Fibroblast of upper back skin (primary cell): Measurements from ENCODE around the gene PRKCA.
A peak's percentile ranks its signal among the peaks of the same experiment; 100 is the strongest.

Experiments
- DNase-seq: peaks from one replicate; pipeline ENCODE4 v3.0.0-alpha.2; 2013

The PRKCA gene

DNA sequence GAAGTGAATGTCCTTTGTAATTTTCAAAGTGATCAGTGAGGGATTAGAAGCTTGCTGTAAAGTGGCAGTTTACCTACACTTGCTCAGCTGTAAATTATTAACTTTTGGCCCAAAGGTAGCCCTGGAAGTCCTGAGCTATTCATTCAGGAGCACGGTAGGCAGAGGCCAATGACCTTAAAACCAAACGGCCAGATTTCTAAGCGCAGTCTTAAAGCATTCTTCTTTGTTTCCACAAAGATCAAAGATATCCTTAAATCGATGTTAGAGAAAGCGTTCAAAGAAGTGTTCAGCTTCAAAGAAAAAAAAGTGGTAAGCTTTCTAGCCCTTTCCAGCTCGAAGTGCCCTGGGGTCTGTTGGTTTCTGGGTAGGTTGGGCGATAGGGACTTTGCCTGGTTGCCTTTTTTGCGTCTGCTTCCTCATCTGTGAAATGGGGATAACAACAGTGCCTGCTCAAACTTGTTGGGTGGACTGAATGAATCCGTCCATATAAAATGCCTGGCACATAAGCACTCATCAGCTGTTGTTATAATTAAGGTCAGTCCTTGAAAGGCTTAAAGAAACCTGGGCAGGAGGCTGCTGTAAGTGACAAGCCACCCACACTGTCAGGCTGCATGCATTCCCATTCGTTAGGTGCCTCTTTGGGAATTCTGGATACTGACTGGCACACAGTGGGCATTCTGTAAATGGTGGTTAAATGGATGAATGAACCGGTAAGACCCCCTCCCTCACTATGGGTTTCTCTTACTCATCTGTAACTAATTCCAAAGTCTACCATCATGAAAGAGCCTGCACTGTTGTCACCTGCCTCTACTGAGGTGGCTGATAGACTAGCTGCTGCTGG is 113.2 kb downstream of the PRKCA start:
- DNase-seq: no peak

GRCh38 chr17:66416207-66416940 is 114.0 kb downstream of the PRKCA start:
- no peak for DNase-seq

GRCh38 chr17:66417300-66417719 is 114.9 kb downstream of the PRKCA start:
- no peak for DNase-seq

- peak; percentile 36 for DNase-seq
Measured at GRCh38 chr17:66420961-66421371, 118.6 kb downstream of the PRKCA start.

- DNase-seq: peak; percentile 56
Measured at GRCh38 chr17:66422186-66422585, 119.8 kb downstream of the PRKCA start.

DNA sequence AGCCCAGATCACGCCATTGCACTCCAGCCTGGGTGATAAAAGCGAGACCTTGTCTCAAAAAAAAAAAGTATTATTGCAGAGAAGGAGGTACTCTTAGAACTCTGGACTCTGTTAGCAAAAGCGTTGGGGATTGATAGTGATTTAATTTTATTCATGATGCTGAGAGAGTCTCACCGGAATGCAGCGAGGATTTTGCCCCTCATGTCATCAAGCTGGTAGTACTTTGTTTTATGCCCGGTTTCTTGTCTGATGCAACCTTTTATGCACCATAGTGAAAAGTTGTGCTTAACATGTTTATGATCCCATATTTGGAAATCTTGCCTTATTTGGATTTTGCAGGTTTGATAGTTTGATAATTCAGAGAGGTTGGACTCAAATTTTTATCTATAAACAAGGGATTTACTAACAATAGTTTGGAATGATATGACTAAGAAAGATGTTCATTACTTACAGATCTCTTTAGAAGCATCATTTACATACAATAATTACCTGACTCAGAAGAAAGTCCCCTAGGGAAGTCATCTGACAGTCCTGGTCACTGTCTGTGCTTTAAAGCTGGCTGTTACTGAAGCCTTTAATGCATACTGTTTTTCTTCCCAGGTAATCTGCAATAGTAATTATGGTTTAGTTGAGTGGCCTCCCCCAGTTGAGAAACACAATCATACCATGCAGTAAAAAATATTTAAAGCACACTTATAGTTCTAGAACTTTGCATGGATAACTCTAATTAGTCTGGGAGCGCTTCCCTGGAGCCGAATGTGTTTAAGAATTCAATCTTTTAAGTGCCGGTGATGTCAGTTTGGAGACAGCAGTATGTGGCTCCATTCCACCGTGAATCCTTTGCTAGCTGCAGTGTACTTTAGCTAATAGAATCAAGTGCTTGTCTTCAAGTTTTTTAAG is 120.9 kb downstream of the PRKCA start:
- peak; percentile 63 for DNase-seq

GRCh38 chr17:66425756-66426396 is 123.5 kb downstream of the PRKCA start:
- no peak for DNase-seq

- peak; percentile 24 for DNase-seq
Measured at GRCh38 chr17:66426397-66427033, 124.1 kb downstream of the PRKCA start.

DNA sequence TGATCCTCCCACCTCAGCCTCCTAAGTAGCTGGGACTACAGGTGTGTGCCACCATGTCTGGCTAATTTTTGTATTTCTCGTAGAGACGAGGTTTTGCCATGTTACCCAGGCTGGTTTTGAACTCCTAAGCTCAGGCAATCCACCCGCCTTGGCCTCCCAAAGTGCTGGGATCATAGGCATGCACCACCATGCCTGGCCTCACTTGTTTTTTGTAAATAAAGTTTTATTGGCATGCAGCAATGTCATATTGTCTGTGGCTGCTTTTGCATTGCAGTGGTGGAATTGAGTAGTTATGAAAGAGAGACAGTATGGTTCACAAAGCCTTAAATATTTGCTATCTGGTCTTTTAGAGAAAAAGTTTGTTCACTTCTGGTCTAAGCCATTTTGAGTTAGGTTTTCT is 124.7 kb downstream of the PRKCA start:
- no peak for DNase-seq

DNA sequence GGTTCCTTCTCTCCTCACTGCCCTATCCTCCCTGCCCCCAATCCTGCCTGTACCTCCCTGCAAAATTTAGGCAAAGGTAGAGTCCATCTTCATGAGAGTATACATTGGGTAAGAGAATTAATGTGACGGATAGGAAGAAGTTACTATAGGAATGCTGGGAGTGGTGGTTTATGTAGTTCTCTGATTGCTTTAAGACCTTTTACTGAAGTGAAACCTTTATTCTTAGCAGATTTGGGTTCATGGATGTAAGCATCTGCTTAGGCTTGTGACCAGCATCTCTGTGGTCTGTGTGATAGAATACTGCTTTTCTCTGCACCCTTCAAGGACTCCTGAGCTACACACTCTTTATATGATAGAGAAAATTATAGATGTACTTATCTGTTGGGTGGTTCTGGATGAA is 127.3 kb downstream of the PRKCA start:
- no peak for DNase-seq

- peak; percentile 36 for DNase-seq
Measured at GRCh38 chr17:66430846-66431795, 128.7 kb downstream of the PRKCA start.

- DNase-seq: peak; percentile 89
Measured at GRCh38 chr17:66431910-66432309, 129.5 kb downstream of the PRKCA start.

DNA sequence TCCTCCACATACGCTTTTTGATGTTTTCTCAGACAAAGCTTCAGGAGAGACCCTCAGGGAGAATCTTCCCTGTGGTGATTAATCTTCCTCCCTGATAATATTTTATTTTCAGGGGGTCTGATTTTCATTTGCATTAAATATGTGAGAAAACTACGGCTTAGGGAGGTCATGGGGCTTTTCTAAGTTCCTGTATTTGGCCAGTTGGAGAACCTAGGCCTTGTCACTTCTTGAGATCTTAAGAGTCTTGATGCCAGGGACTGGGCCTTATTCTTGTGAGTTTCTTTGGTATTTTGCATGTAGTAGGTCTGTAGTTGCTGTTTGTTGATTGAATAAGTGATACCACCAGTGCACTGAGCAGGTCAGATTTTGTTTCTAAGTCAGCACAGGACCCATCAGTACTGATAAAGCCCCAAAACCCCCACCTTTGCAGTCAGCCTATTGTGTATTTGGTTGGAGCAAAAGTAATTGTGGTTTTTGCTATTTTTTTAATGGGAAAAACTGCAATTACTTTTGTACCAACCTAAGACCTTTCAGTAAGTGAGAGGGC is 130.1 kb downstream of the PRKCA start:
- no peak for DNase-seq

DNA sequence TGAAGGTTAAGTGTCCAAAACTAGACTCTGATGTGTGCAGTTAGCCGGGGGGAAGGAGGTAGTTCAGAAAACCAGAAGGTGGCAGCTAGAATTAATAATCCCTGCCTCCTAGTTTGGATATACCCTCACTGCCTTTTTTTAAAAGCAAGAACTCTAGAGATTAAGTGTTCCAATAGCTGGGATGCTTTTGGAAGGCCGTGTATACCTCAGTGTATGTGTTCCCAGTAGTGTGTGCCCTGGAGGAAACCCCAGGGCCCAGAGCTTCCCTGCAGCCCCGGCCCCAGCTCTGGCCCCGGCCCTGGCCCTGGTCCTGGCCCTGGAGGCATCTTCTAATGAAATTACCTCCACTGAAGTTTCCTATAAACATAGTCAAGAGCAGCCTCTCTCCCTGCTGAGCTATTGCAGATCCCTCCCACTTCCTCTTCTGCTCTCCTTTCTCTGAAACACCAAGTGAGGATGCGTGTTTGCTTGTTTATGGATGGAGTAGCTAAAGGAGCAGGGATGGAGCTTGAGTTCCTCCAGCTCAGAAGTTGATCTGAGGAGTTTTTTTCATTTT is 130.7 kb downstream of the PRKCA start:
- no peak for DNase-seq

GRCh38 chr17:66435182-66435581 is 132.8 kb downstream of the PRKCA start:
- DNase-seq: no peak

GRCh38 chr17:66436631-66437030 is 134.2 kb downstream of the PRKCA start:
- no peak for DNase-seq

DNA sequence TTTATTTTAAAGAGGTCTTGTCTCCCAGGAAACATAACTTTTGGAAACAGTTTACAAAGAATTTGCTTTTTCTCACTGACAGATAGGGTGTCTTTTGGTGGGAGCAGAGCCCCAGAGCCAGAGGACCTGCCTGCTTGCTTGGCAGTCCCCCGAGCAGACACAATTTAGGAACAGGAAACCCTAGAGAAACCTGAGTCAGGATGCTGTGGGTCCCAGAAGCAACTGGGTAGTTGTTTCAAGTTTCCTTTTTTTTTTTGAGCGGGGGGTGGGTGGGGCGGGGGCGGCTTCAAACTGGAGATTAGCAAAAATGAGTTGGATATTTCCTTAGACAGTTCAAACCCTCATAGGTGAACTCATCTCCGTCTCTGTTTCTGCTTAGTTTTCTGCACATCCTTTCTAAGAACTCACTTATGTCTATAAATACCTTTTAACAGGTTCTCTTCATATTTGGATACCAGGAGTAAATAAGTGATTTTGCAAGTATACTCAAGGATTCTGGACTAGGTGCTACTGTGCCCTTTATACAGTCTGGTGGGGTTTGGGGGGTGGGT is 135.1 kb downstream of the PRKCA start:
- no peak for DNase-seq

DNA sequence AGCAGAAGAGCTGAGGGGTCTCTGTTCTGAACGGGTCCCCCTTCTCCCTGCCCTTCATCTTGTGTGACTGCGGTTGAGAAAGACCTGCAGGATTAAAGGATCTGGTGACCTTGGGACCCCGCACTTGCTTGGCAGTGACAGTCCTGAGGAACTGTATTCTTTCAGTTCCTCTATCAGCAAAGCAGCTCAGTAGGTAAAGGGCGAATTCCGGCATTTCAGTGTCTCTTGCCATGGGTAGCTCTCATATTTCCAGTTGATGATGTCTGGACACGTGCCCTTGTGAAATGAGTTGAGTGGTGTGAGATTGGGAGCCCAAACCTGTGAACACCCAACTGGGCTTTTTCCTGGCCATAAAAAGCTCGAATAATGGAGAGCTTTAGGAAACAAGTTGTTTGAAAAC is 135.7 kb downstream of the PRKCA start:
- no peak for DNase-seq

DNA sequence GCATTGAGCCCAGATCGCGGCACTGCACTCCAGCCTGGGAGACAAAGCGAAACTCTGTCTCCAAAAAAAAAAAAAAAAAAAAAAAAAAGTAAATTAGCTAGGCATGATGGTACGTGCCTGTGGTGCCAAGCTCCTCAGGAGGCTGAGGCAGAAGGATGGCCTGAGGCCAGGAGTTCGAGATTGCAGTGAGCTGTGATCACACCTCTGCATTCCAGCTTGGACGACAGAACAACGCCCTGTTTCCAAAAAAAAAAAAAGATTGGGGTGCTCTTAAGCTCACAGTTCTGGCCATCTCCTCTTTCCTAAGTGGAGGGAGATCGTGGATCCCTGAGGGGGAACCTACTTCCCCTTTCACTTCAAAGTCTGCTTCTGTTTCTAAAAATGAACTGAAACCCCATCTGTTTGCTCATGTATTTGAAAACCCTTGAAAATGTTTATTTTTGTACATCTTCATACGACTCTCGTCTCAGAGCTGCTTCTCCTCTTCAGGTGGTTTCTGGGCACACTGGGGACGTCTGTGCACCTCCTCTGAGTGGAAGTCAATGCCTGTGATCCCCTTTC is 138.8 kb downstream of the PRKCA start:
- no peak for DNase-seq

- DNase-seq: no peak
Measured at GRCh38 chr17:66443166-66443565, 140.8 kb downstream of the PRKCA start.
